Activated T-cell treated with anti-CD3 and anti-CD28 coated beads, Interleukin-2, amount 50 U/mL, for 24 hours (primary cell): ENCODE data around the gene PCED1B.
A peak's percentile ranks its signal among the peaks of the same experiment; 100 is the strongest.

Experiments
- DNase-seq: peaks from one replicate; pipeline ENCODE4 v3.0.0-alpha.2; 2020
- H3K27ac Mint-ChIP-seq: 2 replicates; pipeline ENCODE4 v1.8.0; 2020; ENCODE audit warnings: mild to moderate bottlenecking, mixed read lengths
- H3K27me3 Mint-ChIP-seq: 2 replicates; pipeline ENCODE4 v1.8.0; 2020; ENCODE audit warnings: mixed read lengths
- H3K36me3 Mint-ChIP-seq: 2 replicates; pipeline ENCODE4 v1.8.0; 2020; ENCODE audit warnings: low read depth, mixed read lengths
- H3K4me1 Mint-ChIP-seq: 2 replicates; pipeline ENCODE4 v1.8.0; 2020; ENCODE audit warnings: low read depth, mixed read lengths
- H3K4me3 Mint-ChIP-seq: 2 replicates; pipeline ENCODE4 v1.8.0; 2020; ENCODE audit warnings: mild to moderate bottlenecking, moderate library complexity, mixed read lengths
- H3K9me3 Mint-ChIP-seq: 2 replicates; pipeline ENCODE4 v1.8.0; 2020; ENCODE audit warnings: mixed read lengths

Gene PCED1B

GRCh38 chr12:47077206-47078085 lies 2.0 kb upstream of the PCED1B start:
- H3K9me3 Mint-ChIP-seq: no peaks in the 10 kb centered on the region
- H3K4me1 Mint-ChIP-seq: peaks cover 63% of the 10 kb centered on the region
- no peaks in the 10 kb centered on the region for H3K27me3 Mint-ChIP-seq
- no peak for DNase-seq
- H3K27ac Mint-ChIP-seq: peak overlapping the region; percentile 94
- peaks cover 42% of the 10 kb centered on the region for H3K36me3 Mint-ChIP-seq
- peak overlapping the region; percentile 86 for H3K4me3 Mint-ChIP-seq

GRCh38 chr12:47078086-47078395 lies 1.4 kb upstream of the PCED1B start:
- H3K27ac Mint-ChIP-seq: peak overlapping the region; percentile 94
- no peak for DNase-seq
- H3K9me3 Mint-ChIP-seq: no peaks in the 10 kb centered on the region
- no peaks in the 10 kb centered on the region for H3K27me3 Mint-ChIP-seq
- peak overlapping the region; percentile 86 for H3K4me3 Mint-ChIP-seq
- peaks cover 69% of the 10 kb centered on the region for H3K4me1 Mint-ChIP-seq
- peaks cover 42% of the 10 kb centered on the region for H3K36me3 Mint-ChIP-seq

GRCh38 chr12:47078733-47079467 lies 521 bp upstream of the PCED1B start:
- no peaks in the 10 kb centered on the region for H3K27me3 Mint-ChIP-seq
- peak overlapping the region; percentile 86 for H3K4me3 Mint-ChIP-seq
- H3K9me3 Mint-ChIP-seq: no peaks in the 10 kb centered on the region
- peak overlapping the region; percentile 94 for H3K27ac Mint-ChIP-seq
- H3K36me3 Mint-ChIP-seq: peaks cover 42% of the 10 kb centered on the region
- peak; percentile 63 for DNase-seq
- H3K4me1 Mint-ChIP-seq: peaks cover 74% of the 10 kb centered on the region

- Mint-ChIP-seq H3K9me3 (no peaks in the 10 kb centered on the region), H3K27me3 (no peaks in the 10 kb centered on the region), H3K4me1 (peaks cover 87% of the 10 kb centered on the region), H3K4me3 (peak overlapping the region; percentile 89), H3K36me3 (peaks cover 42% of the 10 kb centered on the region), H3K27ac (peak overlapping the region; percentile 96)
- peak; percentile 70 for DNase-seq
These were observed 732 bp downstream of the PCED1B start for GRCh38 chr12:47079981-47080724.

- H3K27ac Mint-ChIP-seq: peak overlapping the region; percentile 96
- H3K36me3 Mint-ChIP-seq: peaks cover 42% of the 10 kb centered on the region
- H3K9me3 Mint-ChIP-seq: no peaks in the 10 kb centered on the region
- no peaks in the 10 kb centered on the region for H3K27me3 Mint-ChIP-seq
- DNase-seq: peak; percentile 65
- H3K4me3 Mint-ChIP-seq: peak overlapping the region; percentile 89
- H3K4me1 Mint-ChIP-seq: peaks cover 89% of the 10 kb centered on the region
These were observed 1.5 kb downstream of the PCED1B start for GRCh38 chr12:47080725-47081502.

- Mint-ChIP-seq H3K27me3 (no peaks in the 10 kb centered on the region), H3K4me3 (peak overlapping the region; percentile 3), H3K36me3 (peaks cover 31% of the 10 kb centered on the region), H3K27ac (peak overlapping the region; percentile 66), H3K9me3 (no peaks in the 10 kb centered on the region), H3K4me1 (peaks cover 85% of the 10 kb centered on the region)
- no peak for DNase-seq
These were observed 2.9 kb downstream of the PCED1B start for GRCh38 chr12:47082283-47082682.

- Mint-ChIP-seq H3K4me1 (peaks cover 82% of the 10 kb centered on the region), H3K36me3 (peaks cover 24% of the 10 kb centered on the region), H3K4me3 (peak overlapping the region; percentile 1), H3K27ac (peak overlapping the region; percentile 89), H3K9me3 (no peaks in the 10 kb centered on the region), H3K27me3 (no peaks in the 10 kb centered on the region)
- no peak for DNase-seq
These were observed 3.6 kb downstream of the PCED1B start for GRCh38 chr12:47082796-47083621.

GRCh38 chr12:47084172-47084571 lies 4.8 kb downstream of the PCED1B start:
- peaks cover 14% of the 10 kb centered on the region for H3K36me3 Mint-ChIP-seq
- H3K27ac Mint-ChIP-seq: peak overlapping the region; percentile 89
- no peaks in the 10 kb centered on the region for H3K9me3 Mint-ChIP-seq
- H3K27me3 Mint-ChIP-seq: no peaks in the 10 kb centered on the region
- H3K4me1 Mint-ChIP-seq: peaks cover 76% of the 10 kb centered on the region
- H3K4me3 Mint-ChIP-seq: peak overlapping the region; percentile 49
- DNase-seq: no peak

- peaks cover 68% of the 10 kb centered on the region for H3K4me1 Mint-ChIP-seq
- H3K36me3 Mint-ChIP-seq: peaks cover 6% of the 10 kb centered on the region
- H3K27me3 Mint-ChIP-seq: no peaks in the 10 kb centered on the region
- no peak for DNase-seq
- peak overlapping the region; percentile 85 for H3K27ac Mint-ChIP-seq
- peak overlapping the region; percentile 49 for H3K4me3 Mint-ChIP-seq
- peaks cover 8% of the 10 kb centered on the region for H3K9me3 Mint-ChIP-seq
These were observed 6.4 kb downstream of the PCED1B start for GRCh38 chr12:47085815-47086252.

GRCh38 chr12:47087088-47087688 lies 7.8 kb downstream of the PCED1B start:
- Mint-ChIP-seq H3K27me3 (no peaks in the 10 kb centered on the region), H3K27ac (no peak overlapping the region), H3K4me3 (no peak overlapping the region), H3K9me3 (peaks cover 9% of the 10 kb centered on the region), H3K36me3 (peaks cover 8% of the 10 kb centered on the region), H3K4me1 (peaks cover 60% of the 10 kb centered on the region)
- DNase-seq: no peak

- Mint-ChIP-seq H3K27ac (no peak overlapping the region), H3K9me3 (peaks cover 9% of the 10 kb centered on the region), H3K4me3 (no peak overlapping the region), H3K4me1 (peaks cover 54% of the 10 kb centered on the region), H3K36me3 (peaks cover 8% of the 10 kb centered on the region), H3K27me3 (no peaks in the 10 kb centered on the region)
- no peak for DNase-seq
These were observed 8.9 kb downstream of the PCED1B start for GRCh38 chr12:47088021-47088944.

GRCh38 chr12:47091009-47091408 lies 11.6 kb downstream of the PCED1B start:
- DNase-seq: no peak
- peaks cover 52% of the 10 kb centered on the region for H3K4me1 Mint-ChIP-seq
- H3K36me3 Mint-ChIP-seq: peaks cover 10% of the 10 kb centered on the region
- H3K27ac Mint-ChIP-seq: no peak overlapping the region
- H3K4me3 Mint-ChIP-seq: no peak overlapping the region
- H3K9me3 Mint-ChIP-seq: peaks cover 9% of the 10 kb centered on the region
- no peaks in the 10 kb centered on the region for H3K27me3 Mint-ChIP-seq
